Ovary (tissue), 9 donors: ENCODE data around the gene ZNF629. TPM values are rescaled to one million over a fixed set of nuclear protein-coding genes. Genes with fewer than 3 reads are reported as not detected.
A peak's percentile ranks its signal among the peaks of the same experiment; 100 is the strongest.

ENCODE experiments used
- DNase-seq, 5 donors: peaks; one replicate each; pipeline ENCODE4 v3.0.0-alpha.2; 2019 to 2020
- H3K27ac ChIP-seq, 2 donors: fragments of 200-600 bp; one replicate each; pipeline versions ENCODE4 v1.5.1 to v1.8.0; 2019 to 2022
- H3K27me3 ChIP-seq: fragments of 200-600 bp; one replicate; pipeline ENCODE4 v1.8.0; 2022
- H3K36me3 ChIP-seq: fragments of 200-600 bp; sonication (generic); one replicate; pipeline ENCODE4 v1.5.1; 2019
- H3K4me1 ChIP-seq: one replicate; pipeline ENCODE4 v1.8.1; 2013; ENCODE audit warnings: mild to moderate bottlenecking, moderate library complexity; ENCODE audit not compliant: insufficient read depth
- H3K4me3 ChIP-seq: fragments of 200-600 bp; sonication (generic); one replicate; pipeline ENCODE4 v1.5.1; 2017
- H3K9me3 ChIP-seq, 2 donors: fragments of 200-600 bp in 1 of 2; sonication (generic) in 1 of 2; one replicate each; pipeline versions ENCODE4 v1.5.1 to v1.8.1; 2013 to 2019; ENCODE audit warnings: mild to moderate bottlenecking in 1 of 2, moderate library complexity in 1 of 2
- EP300 ChIP-seq: sonication (generic); formaldehyde crosslinking; IDR thresholded peaks from one replicate; pipeline ENCODE4 v1.6.1; 2017; ENCODE audit warnings: antibody characterized with exemption
- POLR2A ChIP-seq: fragments of 450-650 bp; IDR thresholded peaks from one replicate; pipeline ENCODE4 v1.6.1; 2017; ENCODE audit warnings: antibody characterized with exemption, mild to moderate bottlenecking, moderate library complexity
- WGBS, 3 donors: extraction: QIAGEN DNeasy Blood & Tissue Kit in 1 of 3; methylation state at CpG; one replicate each; pipeline versions ENCODE4 v1.1.5 to v1.1.7; 2013 to 2017; 5-methylcytosine and 5-hydroxymethylcytosine counted together
- intact Hi-C, 4 donors: fragments of 100-400 bp; cut with DNase I; formaldehyde crosslinking; loops; one replicate each; pipeline versions ENCODE4 v1.11.0 to v1.15.1; 2022 to 2023
- polyA plus RNA-seq, 2 donors: library from polyadenylated mRNA; stranded (reverse); fragments of 200-250 nt in 1 of 2; fragments of 350-450 nt in 1 of 2; fragmentation: Illumina TruSeq in 1 of 2; extraction: RNeasy Lipid Tissue Mini Kit (QIAGEN cat#74804) in 1 of 2; gene quantifications; one replicate each; pipeline ENCODE4 v1.2.3, GENCODE V29; 2013 to 2014
- total RNA-seq, 7 donors: library from RNA; depleted of rRNA in 2 of 7; stranded (reverse); fragments of >200 nt in 2 of 7; fragmentation: NEBNext Ultra II Directional in 3 of 7; extraction: Animal tissue kit (Norgen Biotek cat#: 25700) in 3 of 7; gene quantifications; one replicate each; pipeline versions ENCODE4 v1.1.0 to v1.2.4, GENCODE V29; 2016 to 2023
- TF ChIP-seq, protein P1 (sequence below), 3 donors: fragments of 450-650 bp in 2 of 3; fragments of 200-600 bp in 1 of 3; IDR thresholded peaks; one replicate each; pipeline versions ENCODE4 v1.5.1 to v1.8.0; 2016 to 2022; ENCODE audit warnings: antibody characterized with exemption in 3 of 3, mild to moderate bottlenecking in 1 of 3
- donor health status: DM: no; HTN: no; CAD: no; lungs with moderate emphysema.
- donor health status: DM: no; HTN: no; CAD: no.
- donor health status: Bipolar disorder and iron deficiency.
- donor health status: DM: yes; HTN: yes; CAD: no.
- donor health status: DM: no; HTN: no; CAD: no.
- donor health status: DM: yes; HTN: yes; CAD: no.

Gene ZNF629
- total and polyA plus RNA-seq, 9 donors, result 8.2 to 26.3 (median 19.9) TPM

DNA sequence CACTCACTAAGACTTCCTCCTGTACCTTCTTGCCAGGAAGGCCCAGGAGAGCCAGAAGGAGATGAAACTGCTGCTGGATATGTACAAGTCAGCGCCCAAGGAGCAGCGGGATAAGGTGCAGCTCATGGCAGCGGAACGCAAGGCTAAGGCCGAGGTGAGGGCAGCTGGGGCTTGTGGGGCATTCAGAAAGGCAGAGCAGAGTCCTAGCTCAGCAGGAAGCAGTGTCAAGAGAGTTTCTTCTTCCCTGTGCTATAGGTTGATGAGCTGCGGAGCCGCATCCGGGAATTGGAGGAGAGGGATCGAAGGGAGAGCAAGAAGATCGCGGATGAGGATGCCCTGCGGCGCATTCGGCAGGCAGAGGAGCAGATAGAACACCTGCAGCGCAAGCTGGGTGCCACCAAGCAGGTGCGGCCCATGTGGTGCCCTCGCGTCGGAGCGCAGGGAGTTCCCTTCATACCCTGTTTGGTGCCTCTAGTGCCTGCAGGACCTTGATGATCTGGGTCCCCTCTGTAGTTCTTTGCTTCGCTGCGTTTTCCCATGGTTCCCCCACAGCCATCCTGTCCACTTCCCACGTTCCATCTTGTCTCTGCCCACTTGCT, 18.3 kb downstream of the ZNF629 start:
- TF ChIP-seq POLR2A (no peak), EP300 (no peak)
- TF ChIP-seq, protein P1, sequence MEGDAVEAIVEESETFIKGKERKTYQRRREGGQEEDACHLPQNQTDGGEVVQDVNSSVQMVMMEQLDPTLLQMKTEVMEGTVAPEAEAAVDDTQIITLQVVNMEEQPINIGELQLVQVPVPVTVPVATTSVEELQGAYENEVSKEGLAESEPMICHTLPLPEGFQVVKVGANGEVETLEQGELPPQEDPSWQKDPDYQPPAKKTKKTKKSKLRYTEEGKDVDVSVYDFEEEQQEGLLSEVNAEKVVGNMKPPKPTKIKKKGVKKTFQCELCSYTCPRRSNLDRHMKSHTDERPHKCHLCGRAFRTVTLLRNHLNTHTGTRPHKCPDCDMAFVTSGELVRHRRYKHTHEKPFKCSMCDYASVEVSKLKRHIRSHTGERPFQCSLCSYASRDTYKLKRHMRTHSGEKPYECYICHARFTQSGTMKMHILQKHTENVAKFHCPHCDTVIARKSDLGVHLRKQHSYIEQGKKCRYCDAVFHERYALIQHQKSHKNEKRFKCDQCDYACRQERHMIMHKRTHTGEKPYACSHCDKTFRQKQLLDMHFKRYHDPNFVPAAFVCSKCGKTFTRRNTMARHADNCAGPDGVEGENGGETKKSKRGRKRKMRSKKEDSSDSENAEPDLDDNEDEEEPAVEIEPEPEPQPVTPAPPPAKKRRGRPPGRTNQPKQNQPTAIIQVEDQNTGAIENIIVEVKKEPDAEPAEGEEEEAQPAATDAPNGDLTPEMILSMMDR (IDR thresholded peaks at IDR 0.05), result no peak
- Histone ChIP-seq H3K4me1 (no peaks in the 10 kb centered on the region), H3K36me3 (no peaks in the 10 kb centered on the region), H3K4me3 (no peak overlapping the region), H3K27me3 (no peaks in the 10 kb centered on the region), H3K27ac (no peak overlapping the region), H3K9me3 (no peaks in the 10 kb centered on the region)
- intact Hi-C loops, result no loop called here
- DNase-seq, result peak in 2 of 5 donors; percentile 12 to 34
- 88 to 94% (median 94%) methylated on average over 23 of the region's 23 CpGs for WGBS, 3 donors

DNA sequence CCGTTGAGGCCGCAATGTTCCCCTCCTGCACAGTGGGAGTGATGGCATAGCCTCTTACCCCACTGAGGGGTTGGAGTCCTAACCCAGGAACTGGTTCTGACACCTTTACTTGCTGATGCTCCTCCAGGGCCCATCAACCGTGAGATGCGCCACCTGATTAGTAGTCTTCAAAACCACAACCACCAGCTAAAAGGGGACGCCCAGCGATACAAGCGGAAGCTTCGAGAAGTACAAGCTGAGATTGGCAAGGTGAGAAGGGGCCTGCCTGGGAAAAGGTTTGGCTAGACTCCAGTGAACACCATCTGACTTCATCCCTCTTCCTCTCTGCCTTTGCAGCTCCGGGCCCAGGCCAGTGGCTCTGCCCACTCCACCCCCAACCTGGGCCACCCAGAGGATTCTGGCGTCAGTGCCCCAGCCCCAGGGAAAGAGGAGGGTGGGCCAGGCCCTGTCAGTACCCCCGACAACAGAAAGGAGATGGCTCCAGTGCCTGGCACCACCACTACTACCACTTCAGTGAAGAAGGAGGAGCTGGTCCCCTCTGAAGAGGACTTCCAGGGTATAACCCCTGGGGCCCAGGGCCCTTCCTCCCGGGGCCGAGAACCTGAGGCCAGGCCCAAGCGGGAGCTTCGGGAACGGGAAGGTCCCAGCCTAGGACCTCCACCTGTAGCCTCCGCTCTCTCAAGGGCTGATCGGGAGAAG, 19.1 kb downstream of the ZNF629 start:
- no peaks in the 10 kb centered on the region for H3K9me3 ChIP-seq
- H3K36me3 ChIP-seq, result no peaks in the 10 kb centered on the region
- no peak overlapping the region for H3K27ac ChIP-seq
- H3K27me3 ChIP-seq, result no peaks in the 10 kb centered on the region
- TF ChIP-seq, protein P1 (IDR thresholded peaks at IDR 0.05), result no peak
- TF ChIP-seq EP300, result no peak
- no peak for TF ChIP-seq POLR2A
- peak in 2 of 5 donors; percentile 12 to 33 for DNase-seq
- H3K4me1 ChIP-seq, result no peaks in the 10 kb centered on the region
- intact Hi-C loops, result no loop called here
- H3K4me3 ChIP-seq, result no peak overlapping the region
- WGBS, 3 donors, result 86 to 88% (median 86%) methylated on average over 16 to 18 of the region's 18 CpGs

GRCh38 chr16:30766933-30767284, 20.1 kb downstream of the ZNF629 start:
- no peak for DNase-seq
- Histone ChIP-seq H3K9me3 (no peaks in the 10 kb centered on the region), H3K27me3 (no peaks in the 10 kb centered on the region), H3K27ac (no peak overlapping the region), H3K4me1 (no peaks in the 10 kb centered on the region), H3K36me3 (no peaks in the 10 kb centered on the region), H3K4me3 (no peak overlapping the region)
- WGBS, 3 donors, result 69 to 78% (median 71%) methylated on average over 4 of the region's 4 CpGs
- no peak for TF ChIP-seq EP300
- no peak for TF ChIP-seq POLR2A
- intact Hi-C loops, result no loop called here

- no peak overlapping the region for H3K4me3 ChIP-seq
- H3K27me3 ChIP-seq, result no peaks in the 10 kb centered on the region
- intact Hi-C loops, result no loop called here
- no peaks in the 10 kb centered on the region for H3K36me3 ChIP-seq
- WGBS, 3 donors, result 79 to 87% (median 86%) methylated on average over 27 to 29 of the region's 29 CpGs
- DNase-seq, result peak in 1 of 5 donors; percentile 31
- TF ChIP-seq, protein P1 (IDR thresholded peaks at IDR 0.05), result no peak
- TF ChIP-seq EP300 (no peak), POLR2A (no peak)
- no peaks in the 10 kb centered on the region for H3K9me3 ChIP-seq
- H3K4me1 ChIP-seq, result no peaks in the 10 kb centered on the region
- no peak overlapping the region for H3K27ac ChIP-seq
Measured at GRCh38 chr16:30766206-30766932, 20.6 kb downstream of the ZNF629 start.
